Body of pancreas (tissue), 4 donors: Measurements from ENCODE around the gene BLOC1S1. TPM values are rescaled to one million over a fixed set of nuclear protein-coding genes. Genes with fewer than 3 reads are reported as not detected.
A peak's percentile ranks its signal among the peaks of the same experiment; 100 is the strongest.

Source experiments
- ATAC-seq: fragments of 150-250 bp; one replicate; pipeline ENCODE4 v1.9.1; 2016
- DNase-seq, 4 donors: peaks; one replicate each; pipeline ENCODE4 v3.0.0-alpha.2; 2019
- H3K27ac ChIP-seq, 4 donors: fragments of 200-600 bp; sonication (generic); 1 replicate in 3 of 4; 2 replicates in 1 of 4; pipeline versions ENCODE4 v1.5.1 to v1.6.1; 2016 to 2019; ENCODE audit warnings: mild to moderate bottlenecking in 1 of 4, mixed read lengths in 1 of 4, moderate library complexity in 1 of 4
- H3K27me3 ChIP-seq, 2 donors: fragments of 200-600 bp; sonication (generic); one replicate each; pipeline ENCODE4 v1.6.0; 2016; ENCODE audit warnings: mild to moderate bottlenecking in 1 of 2
- H3K36me3 ChIP-seq, 2 donors: fragments of 200-600 bp; sonication (generic); replicated peaks in 1 of 2; 2 replicates each; pipeline ENCODE4 v1.5.1; 2016; ENCODE audit warnings: low read depth in 2 of 2; ENCODE audit not compliant: insufficient read depth in 1 of 2
- H3K4me1 ChIP-seq: fragments of 200-600 bp; sonication (generic); one replicate; pipeline ENCODE4 v1.6.0; 2016
- H3K4me3 ChIP-seq, 2 donors: fragments of 200-600 bp; sonication (generic); 1 replicate in 1 of 2; 2 replicates in 1 of 2; pipeline ENCODE4 v1.5.1; 2016 to 2019
- H3K9me3 ChIP-seq, 3 donors: fragments of 200-600 bp; sonication (generic); 1 replicate in 2 of 3; 2 replicates in 1 of 3; pipeline ENCODE4 v1.5.1; 2016
- CTCF ChIP-seq, 7 experiments: fragments of 450-650 bp in 4 of 7; fragments of 200-600 bp in 3 of 7; sonication (generic) in 3 of 7; IDR thresholded peaks; one replicate each; pipeline ENCODE4 v1.5.1; 2016 to 2019; ENCODE audit warnings: antibody characterized with exemption in 7 of 7
- POLR2A ChIP-seq, 3 donors: fragments of 450-650 bp; IDR thresholded peaks; one replicate each; pipeline ENCODE4 v1.6.1; 2016; ENCODE audit warnings: antibody characterized with exemption in 3 of 3, mild to moderate bottlenecking in 2 of 3
- WGBS, 2 donors: methylation state at CpG; one replicate each; pipeline ENCODE4 v1.1.5; 2017; 5-methylcytosine and 5-hydroxymethylcytosine counted together
- intact Hi-C: fragments of 100-400 bp; cut with DNase I; formaldehyde crosslinking; loops from one replicate; pipeline ENCODE4 v1.15.1; 2023
- total RNA-seq, 2 donors: library from RNA; depleted of rRNA; stranded (reverse); fragments of >200 nt; gene quantifications; one replicate each; pipeline ENCODE4 v1.1.0, GENCODE V29; 2016

The BLOC1S1 gene
- total RNA-seq, 2 donors from 2014 or later = 86.1 to 105 TPM

DNA sequence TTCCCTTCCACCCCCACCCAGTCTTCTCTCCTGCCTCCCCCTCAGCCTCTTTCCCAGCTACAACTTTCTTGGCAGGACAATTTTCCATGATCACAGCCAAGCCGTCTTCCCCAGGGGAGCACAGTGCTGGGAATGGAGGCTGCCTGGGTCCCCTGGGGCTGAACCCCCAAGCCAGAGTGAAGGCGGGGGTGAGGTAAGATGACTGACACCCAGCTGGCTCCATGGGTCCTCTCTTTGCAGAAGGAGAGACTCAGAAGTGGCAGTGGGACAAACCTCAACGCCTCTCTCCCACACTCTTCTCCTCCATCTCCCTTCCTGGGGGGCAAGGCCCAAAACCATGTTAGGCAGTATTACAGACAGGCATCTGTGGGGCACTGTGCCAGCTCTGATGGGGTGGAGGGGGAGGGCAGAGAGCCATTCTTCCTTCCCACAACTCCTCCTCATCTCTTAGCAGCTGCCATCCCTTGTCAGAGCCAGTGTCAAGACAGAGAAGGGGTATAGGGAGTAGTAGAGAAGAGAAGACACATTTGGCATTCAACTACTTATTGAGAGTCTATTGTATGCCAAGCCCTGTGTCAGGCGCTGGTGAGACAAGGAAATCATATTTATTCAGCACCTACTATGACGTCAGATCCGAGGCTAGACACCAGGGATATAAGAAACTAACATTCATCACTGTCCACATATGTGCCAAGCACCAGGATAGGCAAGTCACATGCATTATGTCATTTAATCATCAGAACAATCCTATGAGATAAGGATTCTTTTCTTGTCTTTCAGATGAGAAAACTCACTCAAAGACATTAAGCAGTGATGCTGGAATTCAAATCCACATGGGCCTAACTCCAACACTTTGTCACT is 11.7 kb upstream of the BLOC1S1 start:
- Histone ChIP-seq H3K4me3 (no peak overlapping the region), H3K27me3 (no peaks in the 10 kb centered on the region), H3K9me3 (no peaks in the 10 kb centered on the region), H3K36me3 (no peaks in the 10 kb centered on the region), H3K27ac (no peak overlapping the region), H3K4me1 (peaks cover 6% of the 10 kb centered on the region)
- intact Hi-C loops = no loop called here
- ATAC-seq (no peak), DNase-seq (no peak)
- 72 to 76% methylated on average over 6 of the region's 6 CpGs for WGBS, 2 donors
- TF ChIP-seq CTCF (IDR thresholded peaks at IDR 0.05) (no peak), POLR2A (IDR thresholded peaks at IDR 0.05) (no peak)

DNA sequence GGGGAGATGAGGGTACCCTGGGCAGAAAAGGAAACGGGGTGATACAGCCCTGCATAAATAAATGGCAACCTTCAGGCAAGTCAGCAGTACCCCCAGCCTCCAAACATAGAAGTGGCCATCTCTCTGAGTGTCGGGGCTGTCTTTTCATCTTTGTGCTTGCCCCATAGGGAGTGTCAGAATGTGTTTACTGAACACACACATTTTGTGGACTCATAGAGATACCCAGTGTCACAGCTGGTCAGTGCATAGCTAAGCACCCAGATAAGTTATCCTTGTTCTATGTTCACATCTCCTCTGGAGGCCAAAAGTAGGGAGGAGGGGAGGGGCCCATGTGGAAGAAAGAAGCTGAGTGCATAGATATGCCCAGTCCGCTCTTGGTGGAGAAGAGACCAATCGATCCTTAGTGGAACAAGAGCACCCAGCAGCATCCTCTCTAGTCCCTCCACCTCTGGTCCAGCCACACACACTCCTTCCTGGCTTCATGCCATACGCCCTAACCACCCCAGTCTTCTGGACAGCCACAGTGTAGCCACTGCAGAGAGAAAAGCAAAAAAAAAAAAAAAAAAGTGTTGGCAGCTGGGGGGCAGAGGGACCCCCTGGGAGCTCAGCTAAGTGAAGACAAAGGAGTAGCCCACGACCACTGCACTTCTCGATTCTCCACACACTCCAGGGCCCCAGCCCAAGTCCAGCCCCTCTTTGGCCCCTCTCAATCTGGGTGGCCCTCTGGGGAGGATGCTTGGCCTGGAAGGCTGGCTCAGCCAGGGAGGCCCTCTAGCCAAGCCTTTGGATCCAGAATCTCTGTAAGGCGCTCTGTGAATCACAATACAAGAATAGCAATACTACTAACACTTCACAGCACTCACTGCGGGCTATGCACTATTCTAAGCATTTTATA is 10.8 kb upstream of the BLOC1S1 start:
- Histone ChIP-seq H3K9me3 (no peaks in the 10 kb centered on the region), H3K27ac (no peak overlapping the region), H3K36me3 (no peaks in the 10 kb centered on the region), H3K27me3 (no peaks in the 10 kb centered on the region), H3K4me1 (peaks cover 6% of the 10 kb centered on the region), H3K4me3 (no peak overlapping the region)
- no peak for TF ChIP-seq POLR2A (IDR thresholded peaks at IDR 0.05)
- no peak for TF ChIP-seq CTCF (IDR thresholded peaks at IDR 0.05)
- ATAC-seq (no peak), DNase-seq (no peak)
- intact Hi-C loops = no loop called here
- WGBS, 2 donors = 57 to 66% methylated on average over 9 of the region's 9 CpGs

- Histone ChIP-seq H3K27ac (no peak overlapping the region), H3K4me3 (no peak overlapping the region), H3K36me3 (no peaks in the 10 kb centered on the region), H3K27me3 (no peaks in the 10 kb centered on the region), H3K4me1 (peaks cover 6% of the 10 kb centered on the region), H3K9me3 (no peaks in the 10 kb centered on the region)
- intact Hi-C loops = no loop called here
- no peak for DNase-seq
- TF ChIP-seq CTCF (IDR thresholded peaks at IDR 0.05) (peak in 2 of 7 experiments; percentile 13 to 21), POLR2A (IDR thresholded peaks at IDR 0.05) (no peak)
- ATAC-seq = no peak
- 35 to 40% methylated on average over 5 of the region's 5 CpGs for WGBS, 2 donors
These were observed 10.0 kb upstream of the BLOC1S1 start for GRCh38 chr12:55705782-55706402.

GRCh38 chr12:55706568-55707218 is 9.2 kb upstream of the BLOC1S1 start:
- H3K27ac ChIP-seq = no peak overlapping the region
- H3K9me3 ChIP-seq = no peaks in the 10 kb centered on the region
- 72 to 84% methylated on average over 2 of the region's 2 CpGs for WGBS, 2 donors
- no peaks in the 10 kb centered on the region for H3K27me3 ChIP-seq
- no peak for TF ChIP-seq POLR2A (IDR thresholded peaks at IDR 0.05)
- no peak for TF ChIP-seq CTCF (IDR thresholded peaks at IDR 0.05)
- peaks cover 6% of the 10 kb centered on the region for H3K4me1 ChIP-seq
- DNase-seq = no peak
- ATAC-seq = no peak
- intact Hi-C loops = no loop called here
- no peak overlapping the region for H3K4me3 ChIP-seq
- H3K36me3 ChIP-seq = no peaks in the 10 kb centered on the region
